Measurements from ENCODE around the gene ITGA5.

- TF ChIP-seq, protein P1, sequence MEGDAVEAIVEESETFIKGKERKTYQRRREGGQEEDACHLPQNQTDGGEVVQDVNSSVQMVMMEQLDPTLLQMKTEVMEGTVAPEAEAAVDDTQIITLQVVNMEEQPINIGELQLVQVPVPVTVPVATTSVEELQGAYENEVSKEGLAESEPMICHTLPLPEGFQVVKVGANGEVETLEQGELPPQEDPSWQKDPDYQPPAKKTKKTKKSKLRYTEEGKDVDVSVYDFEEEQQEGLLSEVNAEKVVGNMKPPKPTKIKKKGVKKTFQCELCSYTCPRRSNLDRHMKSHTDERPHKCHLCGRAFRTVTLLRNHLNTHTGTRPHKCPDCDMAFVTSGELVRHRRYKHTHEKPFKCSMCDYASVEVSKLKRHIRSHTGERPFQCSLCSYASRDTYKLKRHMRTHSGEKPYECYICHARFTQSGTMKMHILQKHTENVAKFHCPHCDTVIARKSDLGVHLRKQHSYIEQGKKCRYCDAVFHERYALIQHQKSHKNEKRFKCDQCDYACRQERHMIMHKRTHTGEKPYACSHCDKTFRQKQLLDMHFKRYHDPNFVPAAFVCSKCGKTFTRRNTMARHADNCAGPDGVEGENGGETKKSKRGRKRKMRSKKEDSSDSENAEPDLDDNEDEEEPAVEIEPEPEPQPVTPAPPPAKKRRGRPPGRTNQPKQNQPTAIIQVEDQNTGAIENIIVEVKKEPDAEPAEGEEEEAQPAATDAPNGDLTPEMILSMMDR (IDR thresholded peaks at IDR 0.05), result peak; percentile 54 to 91 (median 87)
- TF ChIP-seq EP300 (IDR thresholded peaks at IDR 0.05), result no peak
Observed at GRCh38 chr12:54439521-54440255, 20.6 kb upstream of the ITGA5 start.
